ENCODE results near the gene PGM2. TPM values are rescaled to one million over a fixed set of nuclear protein-coding genes. Genes with fewer than 3 reads are reported as not detected.
A peak's percentile ranks its signal among the peaks of the same experiment; 100 is the strongest.

Gene PGM2
- total RNA-seq, 1 donor from 2014 or later = 11.5 TPM

- no peak overlapping the region for H3K4me3 ChIP-seq
- no peak for DNase-seq
- H3K4me1 ChIP-seq = peaks cover 23% of the 10 kb centered on the region
- H3K27ac ChIP-seq (replicated peaks) = no peak overlapping the region
- TF ChIP-seq CTCF (IDR thresholded peaks at IDR 0.05; ENCODE audit: borderline replicate concordance) = no peak
- intact Hi-C loops (cut with micrococcal nuclease) = no loop called here
- peaks cover 29% of the 10 kb centered on the region for H3K36me3 ChIP-seq
- no peaks in the 10 kb centered on the region for H3K9me3 ChIP-seq (replicated peaks)
- no peaks in the 10 kb centered on the region for H3K27me3 ChIP-seq (ENCODE audit: low read depth)
Measured at GRCh38 chr4:37867102-37867501, 40.6 kb downstream of the PGM2 start.

GRCh38 chr4:37868238-37868637 lies 41.8 kb downstream of the PGM2 start:
- Histone ChIP-seq H3K4me3 (no peak overlapping the region), H3K4me1 (peaks cover 25% of the 10 kb centered on the region), H3K36me3 (peaks cover 19% of the 10 kb centered on the region), H3K9me3 (replicated peaks) (no peaks in the 10 kb centered on the region), H3K27ac (replicated peaks) (no peak overlapping the region), H3K27me3 (ENCODE audit: low read depth) (no peaks in the 10 kb centered on the region)
- intact Hi-C loops (cut with micrococcal nuclease) = no loop called here
- DNase-seq = no peak
- TF ChIP-seq CTCF (IDR thresholded peaks at IDR 0.05; ENCODE audit: borderline replicate concordance) = no peak

GRCh38 chr4:37872310-37872988 lies 46.0 kb downstream of the PGM2 start:
- Histone ChIP-seq H3K27me3 (ENCODE audit: low read depth) (no peaks in the 10 kb centered on the region), H3K4me3 (no peak overlapping the region), H3K9me3 (replicated peaks) (no peaks in the 10 kb centered on the region), H3K36me3 (peaks cover 12% of the 10 kb centered on the region), H3K27ac (replicated peaks) (no peak overlapping the region), H3K4me1 (peaks cover 15% of the 10 kb centered on the region)
- intact Hi-C loops (cut with micrococcal nuclease) = no loop called here
- no peak for TF ChIP-seq CTCF (IDR thresholded peaks at IDR 0.05; ENCODE audit: borderline replicate concordance)
- DNase-seq = no peak

- no peak for DNase-seq
- Histone ChIP-seq H3K36me3 (peaks cover 9% of the 10 kb centered on the region), H3K27ac (replicated peaks) (no peak overlapping the region), H3K27me3 (ENCODE audit: low read depth) (no peaks in the 10 kb centered on the region), H3K4me3 (no peak overlapping the region), H3K9me3 (replicated peaks) (no peaks in the 10 kb centered on the region), H3K4me1 (peaks cover 15% of the 10 kb centered on the region)
- intact Hi-C loops (cut with micrococcal nuclease) = no loop called here
- no peak for TF ChIP-seq CTCF (IDR thresholded peaks at IDR 0.05; ENCODE audit: borderline replicate concordance)
Measured at GRCh38 chr4:37873386-37873785, 46.9 kb downstream of the PGM2 start.

- H3K27me3 ChIP-seq (ENCODE audit: low read depth) = no peaks in the 10 kb centered on the region
- H3K27ac ChIP-seq (replicated peaks) = peak overlapping the region; percentile 63
- no peak overlapping the region for H3K4me3 ChIP-seq
- H3K36me3 ChIP-seq = no peaks in the 10 kb centered on the region
- no peak for TF ChIP-seq CTCF (IDR thresholded peaks at IDR 0.05; ENCODE audit: borderline replicate concordance)
- no peak for DNase-seq
- H3K4me1 ChIP-seq = peaks cover 15% of the 10 kb centered on the region
- intact Hi-C loops (cut with micrococcal nuclease) = no loop called here
- no peaks in the 10 kb centered on the region for H3K9me3 ChIP-seq (replicated peaks)
Measured at GRCh38 chr4:37876156-37876555, 49.7 kb downstream of the PGM2 start.
